LNCaP clone FGC (cell line): ENCODE data around the gene TPCN2.
A peak's percentile ranks its signal among the peaks of the same experiment; 100 is the strongest.

ENCODE experiments used
- DNase-seq: peaks from one replicate; pipeline ENCODE4 v3.0.0-alpha.2; 2011; ENCODE audit warnings: low read depth
- H3K4me3 ChIP-seq: 2 replicates; pipeline ENCODE4 v1.5.1; 2011; ENCODE audit warnings: mild to moderate bottlenecking, low read depth, low read length, control low read depth
- CTCF ChIP-seq: IDR thresholded peaks from 2 replicates; pipeline ENCODE4 v1.5.1; 2012; ENCODE audit warnings: mild to moderate bottlenecking; ENCODE audit not compliant: control insufficient read depth, insufficient read depth; ENCODE audit errors: extremely low read depth

Gene TPCN2

DNA sequence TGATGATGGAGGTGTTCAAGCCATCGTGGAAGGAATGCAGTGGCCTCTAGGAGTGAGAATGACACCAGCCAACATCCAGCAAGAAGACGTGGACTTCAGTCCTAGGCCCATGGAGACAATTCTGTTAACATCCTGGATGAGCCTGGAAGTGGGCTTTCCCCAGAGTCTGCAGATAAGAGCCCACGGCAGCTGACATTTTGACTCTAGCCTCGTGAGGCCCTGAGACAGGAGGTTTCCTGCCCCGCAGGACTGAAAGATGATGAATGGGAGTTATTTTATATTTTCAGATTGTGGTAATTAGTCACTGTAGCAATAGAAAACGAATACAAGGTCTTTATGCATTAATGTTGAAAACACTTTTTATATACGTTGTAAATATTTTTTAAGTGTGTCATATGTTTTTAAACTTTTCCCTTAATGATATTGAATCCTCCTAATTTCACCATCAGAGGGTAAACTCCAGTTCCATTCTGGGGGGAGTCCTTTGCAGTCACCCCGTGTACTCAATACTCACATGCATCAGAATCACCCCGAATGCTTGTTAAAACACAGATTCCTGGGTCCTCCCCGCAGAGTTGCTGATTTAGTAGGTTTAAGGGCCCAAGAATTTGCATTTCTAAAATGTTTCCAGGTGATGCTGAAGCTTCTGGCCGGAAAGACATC lies 570 bp upstream of the TPCN2 start:
- peak overlapping the region; percentile 72 for H3K4me3 ChIP-seq
- DNase-seq: no peak
- no peak for TF ChIP-seq CTCF

DNA sequence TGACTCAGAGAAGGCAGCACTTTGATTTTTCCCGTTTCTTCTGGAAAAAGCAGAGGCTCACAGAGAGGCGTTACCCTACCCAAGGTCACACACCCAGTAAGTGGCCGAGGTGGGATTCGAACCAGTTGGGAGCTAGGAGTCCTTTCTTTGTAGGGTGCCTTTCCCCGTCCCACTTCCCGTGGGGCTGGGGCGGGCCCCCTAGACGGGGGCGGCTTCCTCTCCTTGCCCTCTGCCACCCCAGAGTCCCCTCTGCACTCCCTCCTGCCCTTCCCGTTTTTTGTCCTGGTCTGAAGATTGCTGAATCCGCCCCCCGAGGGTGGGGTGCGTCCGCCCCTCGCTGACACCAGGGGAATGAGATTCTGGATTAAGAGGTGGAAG lies 747 bp downstream of the TPCN2 start:
- peak overlapping the region; percentile 72 for H3K4me3 ChIP-seq
- DNase-seq: no peak
- TF ChIP-seq CTCF: no peak

GRCh38 chr11:69050592-69051380 lies 2.1 kb downstream of the TPCN2 start:
- no peak overlapping the region for H3K4me3 ChIP-seq
- TF ChIP-seq CTCF: no peak
- no peak for DNase-seq

DNA sequence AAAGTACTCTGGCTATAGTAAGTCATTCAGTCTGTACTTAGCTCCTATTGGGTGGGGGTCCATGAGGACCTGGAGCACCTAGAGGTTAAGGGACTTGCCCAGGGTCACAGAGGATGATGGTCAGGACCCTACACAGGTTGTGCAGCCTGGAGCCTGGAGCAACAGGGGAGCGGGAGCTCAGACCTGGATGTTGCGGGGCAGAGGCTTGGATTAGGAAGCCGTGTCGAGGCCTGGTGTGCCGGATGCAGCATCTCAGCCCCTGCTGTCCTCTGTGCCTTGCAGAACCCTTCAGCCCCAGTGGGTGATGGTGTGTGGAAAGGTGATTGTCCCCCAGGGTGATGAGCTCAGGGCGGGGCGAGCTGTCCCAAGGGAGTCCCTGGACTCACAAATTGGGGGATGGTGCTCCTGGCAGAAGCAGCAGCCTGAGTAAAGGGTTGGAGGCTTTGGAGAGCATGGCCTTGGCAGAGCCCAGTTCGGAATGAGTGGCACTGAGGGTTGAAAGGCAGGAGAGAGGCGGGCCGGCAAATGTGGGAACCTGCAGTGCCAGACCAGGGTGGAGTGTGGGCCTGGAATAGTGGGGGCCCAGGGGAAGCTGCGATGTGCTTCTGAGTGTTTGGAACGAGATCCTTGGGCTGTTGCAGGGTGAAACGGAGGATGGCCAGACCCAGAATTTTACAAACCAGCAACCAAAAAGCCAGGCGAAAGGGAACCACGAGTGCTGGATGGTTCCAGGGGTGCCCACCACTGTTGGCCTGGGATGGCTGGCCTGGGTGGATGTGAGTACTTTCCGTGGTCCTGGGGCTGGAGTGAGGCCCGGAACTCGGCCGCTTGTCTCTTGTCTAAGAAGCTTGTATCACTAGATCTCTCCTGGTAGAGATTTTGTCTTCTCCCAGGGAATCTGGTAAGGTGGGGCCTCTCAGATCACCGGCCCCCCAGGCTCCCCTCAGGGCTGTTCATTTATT lies 2.9 kb downstream of the TPCN2 start:
- no peak for TF ChIP-seq CTCF
- DNase-seq: no peak
- no peak overlapping the region for H3K4me3 ChIP-seq

- H3K4me3 ChIP-seq: no peak overlapping the region
- no peak for DNase-seq
- no peak for TF ChIP-seq CTCF
These were observed 3.8 kb downstream of the TPCN2 start for GRCh38 chr11:69052343-69053168.

DNA sequence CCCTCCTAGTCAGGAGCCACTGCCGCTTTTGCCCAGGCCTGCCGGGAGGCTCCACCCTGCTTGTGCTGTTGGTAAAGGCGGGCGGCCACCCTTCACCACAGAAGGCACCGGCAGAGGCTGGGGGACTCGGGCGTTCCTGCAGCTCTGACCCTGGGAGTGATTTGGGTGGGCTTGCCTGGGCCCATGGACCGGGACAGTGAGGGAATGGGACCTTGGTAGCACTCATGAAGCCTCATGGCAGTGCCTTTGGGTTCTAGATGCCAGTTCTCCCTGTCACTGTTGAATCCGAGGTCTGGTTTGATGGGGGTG lies 4.4 kb downstream of the TPCN2 start:
- no peak for TF ChIP-seq CTCF
- H3K4me3 ChIP-seq: no peak overlapping the region
- DNase-seq: no peak
